Thyroid gland (tissue), 4 donors: ENCODE measurements around the gene XCL2. TPM values are rescaled to one million over a fixed set of nuclear protein-coding genes. Genes with fewer than 3 reads are reported as not detected.

Experiments used
- DNase-seq, 2 donors: peaks; one replicate each; pipeline ENCODE4 v3.0.0-alpha.2; 2019
- H3K27ac ChIP-seq, 3 donors: fragments of 200-600 bp; sonication (generic); 1 replicate in 2 of 3; 2 replicates in 1 of 3; pipeline ENCODE4 v1.5.1; 2016 to 2019; ENCODE audit warnings: mild to moderate bottlenecking in 1 of 3, moderate library complexity in 1 of 3
- H3K27me3 ChIP-seq: fragments of 200-600 bp; sonication (generic); one replicate; pipeline ENCODE4 v1.5.1; 2019
- H3K36me3 ChIP-seq, 2 donors: fragments of 200-600 bp; sonication (generic); one replicate each; pipeline ENCODE4 v1.5.1; 2016 to 2019
- H3K4me1 ChIP-seq, 2 donors: fragments of 200-600 bp; sonication (generic); one replicate each; pipeline ENCODE4 v1.5.1; 2017 to 2019
- H3K4me3 ChIP-seq, 3 donors: fragments of 200-600 bp; sonication (generic); replicated peaks in 1 of 3; 1 replicate in 2 of 3; 2 replicates in 1 of 3; pipeline ENCODE4 v1.5.1; 2016; ENCODE audit warnings: mild to moderate bottlenecking in 1 of 3
- H3K9me3 ChIP-seq: fragments of 200-600 bp; sonication (generic); one replicate; pipeline ENCODE4 v1.5.1; 2017
- POLR2A ChIP-seq, 2 donors: fragments of 450-650 bp; IDR thresholded peaks; one replicate each; pipeline ENCODE4 v1.6.1; 2017; ENCODE audit warnings: antibody characterized with exemption in 2 of 2, mild to moderate bottlenecking in 2 of 2, moderate library complexity in 1 of 2
- WGBS, 2 donors: methylation state at CpG; one replicate each; pipeline ENCODE4 v1.1.5; 2017; 5-methylcytosine and 5-hydroxymethylcytosine counted together
- intact Hi-C: fragments of 100-400 bp; cut with DNase I; formaldehyde crosslinking; loops from one replicate; pipeline ENCODE4 v1.15.1; 2023
- total RNA-seq, 4 donors: library from RNA; depleted of rRNA; stranded (reverse); fragments of >200 nt; gene quantifications; one replicate each; pipeline ENCODE4 v1.2.3, GENCODE V29; 2016
- TF ChIP-seq, protein P1 (sequence below), 6 experiments: fragments of 200-600 bp in 3 of 6; fragments of 450-650 bp in 3 of 6; sonication (generic) in 3 of 6; IDR thresholded peaks; one replicate each; pipeline ENCODE4 v1.5.1; 2016 to 2019; ENCODE audit warnings: antibody characterized with exemption in 6 of 6, mild to moderate bottlenecking in 2 of 6, inconsistent platforms in 1 of 6, moderate library complexity in 1 of 6

XCL2 gene
- total RNA-seq, 4 donors from 2014 or later = not detected

DNA sequence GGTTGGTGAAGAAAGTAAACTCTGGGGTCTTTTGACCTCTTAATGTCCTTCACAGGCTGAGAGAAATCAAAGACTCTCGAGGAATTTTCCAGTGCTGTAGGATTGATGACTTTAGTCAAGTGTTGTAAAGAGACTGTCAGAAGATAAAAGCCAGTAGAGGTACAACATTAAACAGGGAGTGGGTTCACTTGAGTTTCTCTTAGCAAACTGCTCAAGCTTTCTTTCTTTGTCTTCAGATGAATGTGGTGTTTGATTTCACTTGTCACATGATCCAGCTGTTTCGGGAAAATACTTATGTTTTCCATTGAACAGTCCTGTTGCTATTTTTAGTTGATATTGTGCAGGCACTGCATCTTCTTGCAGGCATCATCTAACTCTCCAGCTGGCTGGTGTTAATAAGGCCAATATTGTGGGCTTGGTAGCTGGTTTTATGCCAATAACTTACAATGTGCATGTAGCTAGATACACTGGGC, 45.6 kb downstream of the XCL2 start:
- Histone ChIP-seq H3K27me3 (no peaks in the 10 kb centered on the region), H3K9me3 (no peaks in the 10 kb centered on the region), H3K4me3 (no peak overlapping the region), H3K36me3 (no peaks in the 10 kb centered on the region), H3K4me1 (peaks cover 0 to 8% of the 10 kb centered on the region in 2 donors), H3K27ac (no peak overlapping the region)
- no peak for TF ChIP-seq POLR2A (IDR thresholded peaks at IDR 0.05)
- TF ChIP-seq, protein P1, sequence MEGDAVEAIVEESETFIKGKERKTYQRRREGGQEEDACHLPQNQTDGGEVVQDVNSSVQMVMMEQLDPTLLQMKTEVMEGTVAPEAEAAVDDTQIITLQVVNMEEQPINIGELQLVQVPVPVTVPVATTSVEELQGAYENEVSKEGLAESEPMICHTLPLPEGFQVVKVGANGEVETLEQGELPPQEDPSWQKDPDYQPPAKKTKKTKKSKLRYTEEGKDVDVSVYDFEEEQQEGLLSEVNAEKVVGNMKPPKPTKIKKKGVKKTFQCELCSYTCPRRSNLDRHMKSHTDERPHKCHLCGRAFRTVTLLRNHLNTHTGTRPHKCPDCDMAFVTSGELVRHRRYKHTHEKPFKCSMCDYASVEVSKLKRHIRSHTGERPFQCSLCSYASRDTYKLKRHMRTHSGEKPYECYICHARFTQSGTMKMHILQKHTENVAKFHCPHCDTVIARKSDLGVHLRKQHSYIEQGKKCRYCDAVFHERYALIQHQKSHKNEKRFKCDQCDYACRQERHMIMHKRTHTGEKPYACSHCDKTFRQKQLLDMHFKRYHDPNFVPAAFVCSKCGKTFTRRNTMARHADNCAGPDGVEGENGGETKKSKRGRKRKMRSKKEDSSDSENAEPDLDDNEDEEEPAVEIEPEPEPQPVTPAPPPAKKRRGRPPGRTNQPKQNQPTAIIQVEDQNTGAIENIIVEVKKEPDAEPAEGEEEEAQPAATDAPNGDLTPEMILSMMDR (IDR thresholded peaks at IDR 0.05) = no peak
- 16 to 33% methylated on average over 2 of the region's 2 CpGs for WGBS, 2 donors
- intact Hi-C loops = no loop called here
- no peak for DNase-seq

DNA sequence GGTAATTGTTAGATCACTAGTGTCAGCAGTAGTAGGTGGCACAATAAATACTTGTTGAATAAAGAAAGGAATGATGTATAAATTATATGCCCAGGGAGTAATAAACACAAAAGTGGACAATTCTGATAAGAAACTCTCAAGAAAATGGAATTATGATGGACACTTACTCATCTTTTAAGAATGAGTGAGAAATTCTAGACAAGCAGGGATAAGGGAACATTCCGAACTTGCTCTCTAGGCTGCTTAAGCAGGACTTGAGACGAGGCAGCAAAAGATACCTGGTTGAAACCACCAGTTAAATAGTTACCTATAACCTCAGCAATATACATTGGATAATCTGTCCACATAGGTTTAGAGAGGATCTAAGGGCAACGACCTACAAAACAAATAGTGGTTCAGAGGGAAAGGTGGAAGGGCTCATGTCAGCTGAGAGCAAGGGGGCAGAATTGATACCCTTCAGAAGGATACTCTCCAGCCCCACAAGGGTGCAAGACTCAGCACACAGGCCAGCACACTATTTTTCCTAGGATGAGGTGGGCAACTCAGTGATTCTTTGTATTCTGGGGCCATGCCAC, 46.3 kb downstream of the XCL2 start:
- no peak for DNase-seq
- peaks cover 0 to 8% of the 10 kb centered on the region in 2 donors for H3K4me1 ChIP-seq
- TF ChIP-seq, protein P1 (IDR thresholded peaks at IDR 0.05) = no peak
- no peak for TF ChIP-seq POLR2A (IDR thresholded peaks at IDR 0.05)
- no peaks in the 10 kb centered on the region for H3K36me3 ChIP-seq
- H3K9me3 ChIP-seq = no peaks in the 10 kb centered on the region
- no peaks in the 10 kb centered on the region for H3K27me3 ChIP-seq
- 70 to 77% methylated on average over 3 of the region's 3 CpGs for whole genome bisulfite sequencing, 2 donors
- H3K27ac ChIP-seq = no peak overlapping the region
- no peak overlapping the region for H3K4me3 ChIP-seq
- intact Hi-C loops = no loop called here

DNA sequence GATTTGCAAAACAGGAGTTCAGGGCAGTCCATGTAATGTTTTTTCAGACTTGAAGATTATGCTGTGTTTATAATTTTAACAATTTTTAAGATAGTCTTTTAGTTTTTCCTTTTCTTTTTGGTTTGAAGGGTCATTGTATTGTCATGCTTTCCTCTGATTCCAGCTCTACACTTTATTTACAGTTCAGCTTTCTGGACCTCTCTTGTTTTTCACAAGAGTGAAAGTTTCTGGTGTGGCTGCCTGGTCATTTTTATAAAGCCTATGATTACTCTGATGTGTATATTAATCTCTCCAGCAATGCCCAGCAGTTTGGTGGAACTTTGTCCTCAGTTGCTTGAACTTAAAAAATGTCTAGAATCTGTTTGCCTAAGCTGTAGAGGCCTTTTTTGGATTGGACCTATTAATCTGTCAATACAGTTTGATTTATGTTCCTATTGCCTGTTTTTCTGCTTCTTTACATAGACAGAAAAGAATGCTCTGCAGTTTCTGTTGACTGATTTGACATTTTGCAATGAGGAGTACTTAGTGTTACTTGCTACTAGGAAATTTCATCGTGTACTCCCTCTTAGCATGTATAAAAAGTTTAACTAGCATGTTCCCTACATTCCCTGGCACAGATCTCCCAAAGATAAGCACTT, 52.2 kb downstream of the XCL2 start:
- Histone ChIP-seq H3K27ac (no peak overlapping the region), H3K36me3 (no peaks in the 10 kb centered on the region), H3K27me3 (no peaks in the 10 kb centered on the region), H3K4me3 (no peak overlapping the region), H3K4me1 (no peaks in the 10 kb centered on the region), H3K9me3 (no peaks in the 10 kb centered on the region)
- TF ChIP-seq, protein P1 (IDR thresholded peaks at IDR 0.05) = no peak
- no peak for TF ChIP-seq POLR2A (IDR thresholded peaks at IDR 0.05)
- WGBS, 2 donors = 44 to 47% methylated on average over 1 of the region's 1 CpG
- intact Hi-C loops = no loop called here
- DNase-seq = no peak

Other genes with a start within 250 kb of the XCL2 start
- gene XCL1, start 32.6 kb upstream of the XCL2 start, total RNA-seq = under 1 TPM in 1 of 4 donors, not detected in 3; 0.81 TPM
- 100 to 1,000 TPM in 1 of 4 donors, 10 to 100 TPM in 3; 30.9 to 141 (median 56.5) TPM for gene DPT, start 185.2 kb upstream of the XCL2 start, total RNA-seq